HG03354 (cell line): Measurements from ENCODE around the gene OR2T1.
"Not testable (repeated sequence)": the region's sequence is repeated elsewhere in the genome, so short reads cannot be mapped to it uniquely, and the experiment has no call there.

ENCODE experiments used
- ATAC-seq: cut with Tn5 transposase; IDR thresholded peaks from one replicate; pipeline ENCODE4 v1.9.1; 2021; ENCODE audit warnings: mild to moderate bottlenecking; ENCODE audit not compliant: unreplicated experiment, poor library complexity, severe bottlenecking

OR2T1 gene, protein sequence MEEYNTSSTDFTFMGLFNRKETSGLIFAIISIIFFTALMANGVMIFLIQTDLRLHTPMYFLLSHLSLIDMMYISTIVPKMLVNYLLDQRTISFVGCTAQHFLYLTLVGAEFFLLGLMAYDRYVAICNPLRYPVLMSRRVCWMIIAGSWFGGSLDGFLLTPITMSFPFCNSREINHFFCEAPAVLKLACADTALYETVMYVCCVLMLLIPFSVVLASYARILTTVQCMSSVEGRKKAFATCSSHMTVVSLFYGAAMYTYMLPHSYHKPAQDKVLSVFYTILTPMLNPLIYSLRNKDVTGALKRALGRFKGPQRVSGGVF

GRCh38 chr1:248402748-248403147, at the start of gene OR2T1:
Gene OR2T1, plus strand, starts transcription at chr1:248403048. Its CDS starts 3,100 bp downstream, at chr1:248406148.
- no peak for ATAC-seq

- ATAC-seq = no peak
Measured at GRCh38 chr1:248359415-248359814, 43.4 kb upstream of the OR2T1 start.

DNA sequence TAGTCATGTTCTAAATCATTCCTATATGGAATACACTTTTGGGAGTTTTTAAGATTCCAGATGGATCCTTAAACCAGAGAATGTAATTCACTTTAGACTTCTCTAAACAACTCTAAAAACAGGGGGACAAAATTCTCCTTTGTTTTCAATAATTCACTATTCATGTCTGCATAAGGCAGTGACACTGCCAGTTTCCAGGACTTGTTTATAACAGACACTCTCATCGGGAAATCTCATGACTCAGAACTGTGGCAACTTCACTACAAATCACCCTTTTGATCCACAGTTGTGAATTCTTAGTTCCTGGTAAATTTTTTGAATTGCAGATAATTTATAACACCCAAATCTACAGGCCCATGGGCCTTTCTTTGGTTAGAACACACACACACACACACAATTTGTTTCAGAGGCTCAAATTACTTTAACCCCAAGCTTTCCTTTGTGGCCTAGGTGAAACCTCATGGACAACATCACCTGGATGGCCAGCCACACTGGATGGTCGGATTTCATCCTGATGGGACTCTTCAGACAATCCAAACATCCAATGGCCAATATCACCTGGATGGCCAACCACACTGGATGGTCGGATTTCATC, 41.6 kb upstream of the OR2T1 start, which contains the start of gene OR2T4:
Gene OR2T4, plus strand, starts transcription at position 545 of the 595 bp plus-strand sequence. Its CDS starts 0 bp downstream, at position 545.
- no peak for ATAC-seq

DNA sequence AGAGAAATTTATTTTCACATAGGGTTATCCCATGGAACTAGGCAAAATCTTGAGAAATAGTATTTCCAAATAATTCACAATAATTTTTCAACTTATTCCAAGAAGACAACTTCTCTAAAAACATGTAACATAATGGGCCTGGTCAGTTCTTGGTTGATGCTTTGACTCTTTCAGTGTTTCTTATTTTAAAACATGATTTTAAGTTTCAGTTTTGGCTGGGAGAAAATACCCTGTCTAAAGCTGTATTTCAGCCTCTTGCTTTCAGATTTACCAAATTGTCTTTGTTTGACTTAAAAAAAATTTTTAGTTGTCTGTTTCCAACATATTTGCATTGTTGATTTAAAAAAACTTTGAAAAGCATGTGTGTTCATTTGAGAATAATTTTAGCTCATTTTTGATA, 36.2 kb upstream of the OR2T1 start:
- no peak for ATAC-seq

DNA sequence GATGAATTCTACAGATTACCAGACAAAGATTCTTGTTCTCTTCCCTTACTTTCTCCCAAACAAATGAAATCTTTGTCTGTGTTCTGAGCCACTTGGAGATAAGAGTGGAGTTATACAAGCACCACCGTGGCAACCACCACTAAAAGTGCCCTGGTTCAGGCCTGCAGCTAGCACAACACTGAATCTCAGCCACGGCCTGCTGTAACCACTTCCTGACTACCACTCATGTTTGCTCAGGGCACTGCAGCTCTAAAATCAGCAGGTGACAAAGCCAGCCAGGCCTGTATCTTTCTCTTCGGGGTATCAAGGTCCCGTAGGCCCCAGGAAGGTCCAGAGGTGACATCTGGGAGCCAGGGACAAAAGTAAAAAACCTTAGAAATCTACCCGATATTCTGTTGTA, 30.5 kb upstream of the OR2T1 start:
- ATAC-seq = peak; percentile 47

- ATAC-seq = no peak
Measured at GRCh38 chr1:248373761-248374160, 29.1 kb upstream of the OR2T1 start.

- ATAC-seq = no peak
Measured at GRCh38 chr1:248375446-248375845, 27.4 kb upstream of the OR2T1 start, which contains the start of gene OR2T6. Gene OR2T6, plus strand, starts transcription at chr1:248375746. Its CDS starts 11,863 bp downstream, at chr1:248387609.

GRCh38 chr1:248376916-248377315, 25.9 kb upstream of the OR2T1 start:
- no peak for ATAC-seq

GRCh38 chr1:248380854-248381253, 22.0 kb upstream of the OR2T1 start:
- no peak for ATAC-seq

DNA sequence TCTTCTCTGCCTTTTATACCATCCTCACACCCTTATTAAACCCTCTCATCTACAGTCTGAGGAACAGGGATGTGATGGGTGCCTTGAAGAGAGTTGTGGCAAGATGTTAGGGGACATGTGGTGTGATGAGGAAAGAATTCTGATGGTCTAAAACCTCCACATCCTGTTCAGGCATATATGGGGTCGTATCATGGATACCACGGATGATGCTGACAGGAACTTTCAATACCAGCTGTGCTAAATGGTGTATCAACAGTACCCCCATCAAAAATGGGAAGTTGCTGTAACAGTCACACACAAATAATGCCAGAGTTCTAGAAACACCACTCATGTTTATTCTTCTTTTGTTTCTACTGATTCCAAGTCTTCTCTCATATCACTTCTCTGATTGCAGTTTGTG, 14.4 kb upstream of the OR2T1 start:
- no peak for ATAC-seq

DNA sequence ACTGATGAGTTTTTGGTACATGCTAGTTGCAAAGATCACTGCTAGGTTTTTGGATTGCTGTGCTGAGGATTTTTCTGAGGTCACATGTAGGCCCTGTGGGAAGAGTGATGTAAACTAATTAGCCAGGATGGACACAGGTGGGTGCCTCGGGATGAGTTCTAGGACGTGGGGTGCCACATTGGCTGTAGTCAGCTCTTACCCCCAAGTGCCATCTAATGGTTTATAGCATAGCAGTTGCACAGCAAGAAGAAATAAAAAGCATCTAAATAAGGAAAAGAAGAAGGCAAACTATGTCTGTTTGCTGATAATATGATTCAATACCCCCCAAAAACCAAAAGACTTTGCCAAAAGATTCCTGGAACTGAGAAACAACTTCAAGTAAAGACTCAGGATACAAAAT, 9.8 kb upstream of the OR2T1 start:
- no peak for ATAC-seq

GRCh38 chr1:248404024-248404423, 1.2 kb downstream of the OR2T1 start:
- no peak for ATAC-seq

DNA sequence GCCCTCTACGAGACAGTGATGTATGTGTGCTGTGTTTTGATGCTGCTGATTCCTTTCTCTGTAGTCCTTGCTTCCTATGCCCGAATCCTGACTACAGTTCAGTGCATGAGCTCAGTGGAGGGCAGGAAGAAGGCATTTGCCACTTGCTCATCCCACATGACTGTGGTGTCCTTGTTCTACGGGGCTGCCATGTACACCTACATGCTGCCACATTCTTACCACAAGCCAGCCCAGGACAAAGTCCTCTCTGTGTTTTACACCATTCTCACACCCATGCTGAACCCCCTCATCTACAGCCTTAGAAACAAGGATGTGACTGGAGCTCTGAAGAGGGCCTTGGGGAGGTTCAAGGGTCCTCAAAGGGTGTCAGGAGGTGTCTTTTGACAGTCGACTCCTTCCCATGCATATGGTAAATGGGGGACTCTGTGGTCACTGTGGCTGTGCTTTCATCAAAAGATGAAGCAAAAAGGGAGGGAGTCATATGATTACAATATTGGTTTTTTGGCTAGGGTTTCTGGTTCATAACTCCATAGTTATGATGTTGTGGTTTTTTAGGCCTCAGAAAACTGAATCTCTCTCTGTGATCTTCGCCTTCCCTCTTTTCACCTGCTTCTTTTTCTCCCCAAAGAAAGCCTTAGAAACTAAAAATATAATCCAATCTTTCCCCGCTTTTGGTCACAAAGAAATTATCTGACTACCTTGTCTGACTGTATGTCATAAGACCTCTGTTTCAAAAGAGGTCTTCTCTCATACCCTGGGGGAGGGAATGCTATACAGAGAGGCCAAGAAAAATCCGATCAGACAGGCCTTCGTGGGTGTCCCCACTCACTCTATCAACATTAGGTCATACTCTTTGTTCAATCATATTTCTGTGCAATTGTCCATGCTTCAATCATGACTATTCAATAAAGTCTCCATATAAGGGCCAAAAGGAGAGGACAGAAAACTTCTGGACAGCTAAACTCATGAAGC, 4.2 kb downstream of the OR2T1 start:
- no peak for ATAC-seq

GRCh38 chr1:248416226-248416625, 13.4 kb downstream of the OR2T1 start:
- ATAC-seq = no peak

GRCh38 chr1:248417854-248418253, 15.0 kb downstream of the OR2T1 start:
- ATAC-seq = no peak

- no peak for ATAC-seq
Measured at GRCh38 chr1:248421384-248421783, 18.5 kb downstream of the OR2T1 start.

DNA sequence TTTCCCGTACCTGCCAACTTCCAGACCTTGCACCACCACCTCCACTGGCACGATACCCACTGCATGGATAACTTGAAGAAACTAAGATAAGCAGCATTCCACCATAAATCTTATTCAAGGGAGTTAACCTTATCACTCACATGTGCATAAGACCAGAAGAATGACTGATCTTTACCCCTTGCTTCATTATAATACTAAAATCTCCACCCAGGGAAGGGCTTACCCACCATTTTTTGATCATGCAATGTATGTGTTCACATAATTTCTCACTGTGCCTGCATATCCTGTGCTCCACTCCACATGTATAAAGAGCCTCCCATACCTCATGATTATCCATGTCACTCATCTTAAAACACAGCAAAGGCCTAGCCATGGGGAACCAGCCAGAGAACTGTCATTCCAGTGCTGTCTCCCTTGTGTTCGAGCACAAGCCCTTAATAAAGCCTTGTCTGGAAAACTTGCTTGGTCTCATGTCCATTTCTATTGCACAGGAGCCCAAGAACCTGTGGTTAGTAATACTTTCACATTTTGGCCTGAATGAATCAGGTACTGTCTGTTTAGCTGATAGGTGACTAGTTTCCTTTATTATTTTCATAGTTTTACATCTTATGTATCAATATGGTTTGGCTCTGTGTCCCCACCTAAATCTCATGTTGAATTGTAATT, 24.8 kb downstream of the OR2T1 start:
- ATAC-seq = peak; percentile 77

GRCh38 chr1:248428192-248428533, 25.3 kb downstream of the OR2T1 start:
- ATAC-seq = peak; percentile 98

DNA sequence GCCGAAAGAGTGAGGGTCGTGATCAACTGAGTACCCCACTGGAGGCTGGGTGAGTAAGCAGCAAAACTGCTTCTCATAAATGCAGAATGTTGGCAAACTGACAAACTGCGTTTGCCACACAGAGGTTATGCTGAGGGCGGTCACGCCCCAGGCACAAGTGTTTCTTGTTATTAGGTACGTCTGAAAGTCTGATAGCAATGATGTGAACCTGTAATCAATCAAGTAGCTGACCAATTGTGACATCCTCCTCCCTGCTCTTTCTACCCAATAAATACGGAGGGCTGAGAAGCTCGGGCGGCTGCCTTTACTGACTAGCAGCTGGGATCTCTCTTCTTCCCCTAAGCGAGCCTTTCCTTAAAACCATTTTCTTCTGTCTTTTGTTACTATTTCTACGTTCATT, 28.8 kb downstream of the OR2T1 start:
- ATAC-seq = not testable (repeated sequence)

- ATAC-seq = not testable (repeated sequence)
Measured at GRCh38 chr1:248432201-248432600, 29.4 kb downstream of the OR2T1 start.
